C4-2B (cell line): Measurements from ENCODE around the gene TNRC18.

Source experiments
- ZFX ChIP-seq: fragments of 450-650 bp; IDR thresholded peaks from 2 replicates; pipeline ENCODE4 v1.6.1; 2017
- TF ChIP-seq, protein P1 (sequence below): fragments of 450-650 bp; conservative IDR thresholded peaks from 2 replicates; pipeline ENCODE4 v1.5.1; 2017; ENCODE audit warnings: mild to moderate bottlenecking

GRCh38 chr7:5320391-5320790 lies 103.2 kb downstream of the TNRC18 start:
- TF ChIP-seq, protein P1, sequence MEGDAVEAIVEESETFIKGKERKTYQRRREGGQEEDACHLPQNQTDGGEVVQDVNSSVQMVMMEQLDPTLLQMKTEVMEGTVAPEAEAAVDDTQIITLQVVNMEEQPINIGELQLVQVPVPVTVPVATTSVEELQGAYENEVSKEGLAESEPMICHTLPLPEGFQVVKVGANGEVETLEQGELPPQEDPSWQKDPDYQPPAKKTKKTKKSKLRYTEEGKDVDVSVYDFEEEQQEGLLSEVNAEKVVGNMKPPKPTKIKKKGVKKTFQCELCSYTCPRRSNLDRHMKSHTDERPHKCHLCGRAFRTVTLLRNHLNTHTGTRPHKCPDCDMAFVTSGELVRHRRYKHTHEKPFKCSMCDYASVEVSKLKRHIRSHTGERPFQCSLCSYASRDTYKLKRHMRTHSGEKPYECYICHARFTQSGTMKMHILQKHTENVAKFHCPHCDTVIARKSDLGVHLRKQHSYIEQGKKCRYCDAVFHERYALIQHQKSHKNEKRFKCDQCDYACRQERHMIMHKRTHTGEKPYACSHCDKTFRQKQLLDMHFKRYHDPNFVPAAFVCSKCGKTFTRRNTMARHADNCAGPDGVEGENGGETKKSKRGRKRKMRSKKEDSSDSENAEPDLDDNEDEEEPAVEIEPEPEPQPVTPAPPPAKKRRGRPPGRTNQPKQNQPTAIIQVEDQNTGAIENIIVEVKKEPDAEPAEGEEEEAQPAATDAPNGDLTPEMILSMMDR: no peak
- no peak for TF ChIP-seq ZFX
